Tibial nerve (tissue), 4 donors: ENCODE data around the gene NOC4L. TPM values are rescaled to one million over a fixed set of nuclear protein-coding genes. Genes with fewer than 3 reads are reported as not detected.

Source experiments
- DNase-seq, 2 donors: peaks; one replicate each; pipeline ENCODE4 v3.0.0-alpha.2; 2019; ENCODE audit warnings: low spot score in 2 of 2
- H3K27ac ChIP-seq, 4 donors: fragments of 200-600 bp; sonication (generic) in 3 of 4; one replicate each; pipeline ENCODE4 v1.5.1; 2017 to 2019; ENCODE audit warnings: mild to moderate bottlenecking in 1 of 4
- H3K27me3 ChIP-seq, 2 donors: fragments of 200-600 bp; sonication (generic) in 1 of 2; one replicate each; pipeline versions ENCODE4 v1.5.1 to v1.6.0; 2017 to 2019
- H3K36me3 ChIP-seq, 3 donors: fragments of 200-600 bp; sonication (generic); one replicate each; pipeline ENCODE4 v1.5.1; 2018 to 2019
- H3K4me1 ChIP-seq, 4 donors: fragments of 200-600 bp; sonication (generic) in 3 of 4; one replicate each; pipeline ENCODE4 v1.5.1; 2017 to 2019
- H3K4me3 ChIP-seq, 4 donors: fragments of 200-600 bp; sonication (generic) in 3 of 4; one replicate each; pipeline ENCODE4 v1.5.1; 2017 to 2019; ENCODE audit warnings: mild to moderate bottlenecking in 1 of 4, moderate library complexity in 1 of 4
- H3K9me3 ChIP-seq, 4 donors: fragments of 200-600 bp; sonication (generic) in 3 of 4; one replicate each; pipeline ENCODE4 v1.5.1; 2017 to 2019
- CTCF ChIP-seq, 5 experiments: fragments of 200-600 bp in 3 of 5; fragments of 450-650 bp in 2 of 5; sonication (generic) in 3 of 5; IDR thresholded peaks; one replicate each; pipeline ENCODE4 v1.5.1; 2016 to 2019; ENCODE audit warnings: antibody characterized with exemption in 5 of 5, mild to moderate bottlenecking in 3 of 5, moderate library complexity in 2 of 5
- EP300 ChIP-seq, 2 donors: sonication (generic); formaldehyde crosslinking; IDR thresholded peaks; one replicate each; pipeline ENCODE4 v1.6.1; 2017; ENCODE audit warnings: antibody characterized with exemption in 2 of 2, mild to moderate bottlenecking in 1 of 2
- POLR2A ChIP-seq, 2 donors: fragments of 450-650 bp; IDR thresholded peaks; one replicate each; pipeline ENCODE4 v1.6.1; 2017; ENCODE audit warnings: antibody characterized with exemption in 2 of 2, mild to moderate bottlenecking in 2 of 2, moderate library complexity in 2 of 2
- WGBS, 2 donors: methylation state at CpG; one replicate each; pipeline ENCODE4 v1.1.5; 2018; 5-methylcytosine and 5-hydroxymethylcytosine counted together
- small RNA-seq: library from RNA; depleted of rRNA; stranded (forward); fragments of <200 nt; gene quantifications from one replicate; pipeline ENCODE3, GENCODE V24; 2016
- total RNA-seq, 4 donors: library from RNA; depleted of rRNA; stranded (reverse); fragments of >200 nt; gene quantifications; one replicate each; pipeline ENCODE4 v1.1.0, GENCODE V29; 2016

Gene NOC4L
- total RNA-seq, 4 donors from 2014 or later: 8.2 to 24.9 (median 17.0) TPM

GRCh38 chr12:132199526-132200319, 55.5 kb downstream of the NOC4L start:
- H3K4me3 ChIP-seq: no peak overlapping the region
- H3K27ac ChIP-seq: no peak overlapping the region
- 70 to 71% methylated on average over 21 to 22 of the region's 24 CpGs for WGBS, 2 donors
- no peak for TF ChIP-seq CTCF (IDR thresholded peaks at IDR 0.05)
- TF ChIP-seq POLR2A (IDR thresholded peaks at IDR 0.05): no peak
- no peak for TF ChIP-seq EP300 (IDR thresholded peaks at IDR 0.05)
- DNase-seq: no peak
- peaks cover 0 to under 1% (median 0%) of the 10 kb centered on the region in 4 donors for H3K9me3 ChIP-seq
- H3K27me3 ChIP-seq: peaks cover 0 to 35% of the 10 kb centered on the region in 2 donors
- H3K36me3 ChIP-seq: no peaks in the 10 kb centered on the region
- peaks cover 0 to 9% (median under 1%) of the 10 kb centered on the region in 4 donors for H3K4me1 ChIP-seq

GRCh38 chr12:132200800-132201199, 56.5 kb downstream of the NOC4L start:
- H3K27me3 ChIP-seq: peaks cover 0 to 45% of the 10 kb centered on the region in 2 donors
- no peaks in the 10 kb centered on the region for H3K9me3 ChIP-seq
- 79 to 87% methylated on average over 14 to 19 of the region's 19 CpGs for WGBS, 2 donors

GRCh38 chr12:132201391-132202120, 57.3 kb downstream of the NOC4L start:
- peaks cover 0 to 53% of the 10 kb centered on the region in 2 donors for H3K27me3 ChIP-seq
- no peak overlapping the region for H3K4me3 ChIP-seq
- peaks cover 0 to 22% (median 7%) of the 10 kb centered on the region in 4 donors for H3K4me1 ChIP-seq
- H3K27ac ChIP-seq: no peak overlapping the region
- WGBS, 2 donors: 86 to 87% methylated on average over 22 of the region's 23 CpGs
- TF ChIP-seq EP300 (IDR thresholded peaks at IDR 0.05): no peak
- no peak for TF ChIP-seq POLR2A (IDR thresholded peaks at IDR 0.05)
- no peak for TF ChIP-seq CTCF (IDR thresholded peaks at IDR 0.05)
- no peaks in the 10 kb centered on the region for H3K36me3 ChIP-seq
- DNase-seq: no peak
- H3K9me3 ChIP-seq: no peaks in the 10 kb centered on the region

More at GRCh38 chr12:132200800-132201199, 56.5 kb downstream of the NOC4L start:
- no peak for DNase-seq
- Histone ChIP-seq H3K4me1 (peaks cover 0 to 20% (median 6%) of the 10 kb centered on the region in 4 donors), H3K27ac (no peak overlapping the region), H3K4me3 (no peak overlapping the region), H3K36me3 (no peaks in the 10 kb centered on the region)
- TF ChIP-seq POLR2A (IDR thresholded peaks at IDR 0.05) (no peak), EP300 (IDR thresholded peaks at IDR 0.05) (no peak), CTCF (IDR thresholded peaks at IDR 0.05) (no peak)

Small RNA genes lying within 50 kb of the gene (small RNA-seq; reads per million reads assigned to genes)
- gene AC138466.3: not detected

Other genes with a start within 250 kb of the NOC4L start
- 10 to 100 TPM; 19.9 to 52.2 (median 38.0) TPM for gene ULK1, start 249.8 kb upstream of the NOC4L start, total RNA-seq
- 10 to 100 TPM in 3 of 4 donors, 1 to 10 TPM in 1; 8.3 to 44.1 (median 15.6) TPM for gene PUS1, start 215.2 kb upstream of the NOC4L start, total RNA-seq
- 10 to 100 TPM; 27.8 to 41.4 (median 32.2) TPM for gene EP400, start 194.5 kb upstream of the NOC4L start, total RNA-seq
- 10 to 100 TPM; 15.5 to 43.8 (median 28.7) TPM for gene DDX51, start 138 bp upstream of the NOC4L start, total RNA-seq
- gene GALNT9, start 185.1 kb downstream of the NOC4L start, total RNA-seq: 1 to 10 TPM in 1 of 4 donors, not detected in 3; 1.6 TPM